ENCODE measurements around the gene FGF8. TPM values are rescaled to one million over a fixed set of nuclear protein-coding genes. Genes with fewer than 3 reads are reported as not detected.

Gene FGF8
- total and polyA plus RNA-seq, 2 donors (not counting 3 experiments of a cell fraction or from before 2014, with no cell fraction given): 0.44 TPM; not detected in 1

- H3K9me1 ChIP-seq (replicated peaks; ENCODE audit: control insufficient read depth, extremely low read depth, insufficient read depth, low read length): no peaks in the 10 kb centered on the region
- no peak overlapping the region for H3K27ac ChIP-seq (ENCODE audit: insufficient read depth, low read depth, low read length)
- dilution Hi-C loops (cut with MboI; ENCODE audit: extremely low pct_ligation_motif_present, low sequenced_read_pairs): no loop called here
- ChIA-PET POLR2A (interaction anchor here (1.4 kb wide), 1 partner anchor 12 kb away, joined by 4 read pairs; no protein-coding TSS in a partner anchor), CTCF (interaction anchor here (0.5 to 5.8 kb wide), 47 partner anchors 10 to 620 kb away, joined by 3 to 193 read pairs (median 4); partner anchors contain the start of genes DPCD, OGA and POLL)
- intact Hi-C loops (cut with micrococcal nuclease): loop anchor here (1.0 to 5.0 kb wide), 4 partner anchors 36 to 567 kb away; partner anchors contain the start of genes FBXW4 and OGA
- no peaks in the 10 kb centered on the region for H4K20me1 ChIP-seq (replicated peaks; ENCODE audit: control insufficient read depth, extremely low read depth, insufficient read depth, low read length)
- H3K4me3 ChIP-seq (replicated peaks in 1 of 3; ENCODE audit: insufficient read depth in 1 of 3, low read depth in 1 of 3, low read length in 3 of 3): no peak overlapping the region
- H3K9ac ChIP-seq (replicated peaks; ENCODE audit: extremely low read depth, insufficient read depth, low read length): no peak overlapping the region
- peaks cover 9 to 12% of the 10 kb centered on the region in 2 experiments for H3K36me3 ChIP-seq (ENCODE audit: control insufficient read depth in 2 of 2, extremely low read depth in 1 of 2, insufficient read depth in 2 of 2, low read length in 2 of 2)
- H3K79me2 ChIP-seq (ENCODE audit: control insufficient read depth, insufficient read depth, low read length): peaks cover 7% of the 10 kb centered on the region
- H3K4me1 ChIP-seq (ENCODE audit: control insufficient read depth, extremely low read depth, insufficient read depth, low read length): peaks cover 26% of the 10 kb centered on the region
- DNase-seq (ENCODE audit: low read depth, low spot score) (no peak), FAIRE-seq (no peak)
- H3K4me2 ChIP-seq (ENCODE audit: insufficient read depth, low read length): no peak overlapping the region
- BruUV-seq (replicated peaks): no TSS peak
- H3K9me3 ChIP-seq (replicated peaks; ENCODE audit: control insufficient read depth, insufficient read depth, low read length): no peaks in the 10 kb centered on the region
- H3K27me3 ChIP-seq (ENCODE audit: control insufficient read depth in 2 of 2, insufficient read depth in 2 of 2, low read length in 2 of 2): peaks cover 14 to 22% of the 10 kb centered on the region in 2 experiments
- no peak overlapping the region for H2AFZ ChIP-seq (ENCODE audit: low read depth, low read length)
- TF ChIP-seq EZH2 (IDR thresholded peaks at IDR 0.05; ENCODE audit: borderline replicate concordance, low read depth, low read length, severe bottlenecking) (no peak), MYC (IDR thresholded peaks at IDR 0.05; ENCODE audit: low read depth, low read length) (no peak), GATA2 (IDR thresholded peaks at IDR 0.05; ENCODE audit: insufficient read depth, insufficient read length, low read depth, low read length) (no peak), JUN (IDR thresholded peaks at IDR 0.05; ENCODE audit: borderline replicate concordance, insufficient read depth, insufficient read length, low read depth) (no peak), MAX (IDR thresholded peaks at IDR 0.05; ENCODE audit: insufficient read depth, insufficient read length) (no peak), CTCF (IDR thresholded peaks at IDR 0.05; ENCODE audit: extremely low read depth in 1 of 2, insufficient read depth in 1 of 2, low read depth in 1 of 2, low read length in 2 of 2) (no peak), POLR2AphosphoS5 (IDR thresholded peaks at IDR 0.05; ENCODE audit: insufficient read depth, low read depth, low read length) (no peak), POLR2A (IDR thresholded peaks at IDR 0.05; ENCODE audit: low read depth, low read length) (no peak), FOS (IDR thresholded peaks at IDR 0.05; ENCODE audit: borderline replicate concordance, insufficient read depth, low read length) (no peak)
Observed at GRCh38 chr10:101781655-101781983, 5.7 kb upstream of the FGF8 start.

Data from endothelial cell of umbilical vein (primary cell).